ENCODE results near the gene GRAMD1B. TPM values are rescaled to one million over a fixed set of nuclear protein-coding genes. Genes with fewer than 3 reads are reported as not detected.
"Not testable (repeated sequence)": the region's sequence is repeated elsewhere in the genome, so short reads cannot be mapped to it uniquely, and the experiment has no call there.

GRAMD1B gene
- polyA plus RNA-seq, 1 donor, result 9.5 TPM

GRCh38 chr11:123509737-123510578 is 79.9 kb downstream of the GRAMD1B start:
- DNase-seq (ENCODE audit: low read depth), result no peak

DNA sequence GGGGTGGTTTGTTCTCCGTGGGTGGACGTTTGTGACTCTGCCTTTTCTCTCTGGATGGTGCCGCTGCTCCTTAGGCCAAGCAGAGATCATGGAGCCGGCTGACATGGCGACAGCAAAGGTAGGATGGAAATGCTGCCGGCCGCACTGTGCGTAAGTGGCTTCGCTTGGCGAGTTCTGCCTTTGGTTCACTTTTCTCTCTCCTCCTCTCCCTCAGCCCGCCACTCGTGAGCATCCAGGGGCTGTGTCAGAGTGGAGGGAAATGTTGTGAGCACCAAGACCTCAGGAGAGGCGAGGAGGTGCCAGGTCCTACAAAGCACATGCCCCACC is 80.5 kb downstream of the GRAMD1B start:
- DNase-seq (ENCODE audit: low read depth), result no peak

- DNase-seq (ENCODE audit: low read depth), result peak; percentile 49
Measured at GRCh38 chr11:123511037-123511870, 81.2 kb downstream of the GRAMD1B start.

- not testable (repeated sequence) for DNase-seq (ENCODE audit: low read depth)
Measured at GRCh38 chr11:123513309-123513708, 83.2 kb downstream of the GRAMD1B start.

DNA sequence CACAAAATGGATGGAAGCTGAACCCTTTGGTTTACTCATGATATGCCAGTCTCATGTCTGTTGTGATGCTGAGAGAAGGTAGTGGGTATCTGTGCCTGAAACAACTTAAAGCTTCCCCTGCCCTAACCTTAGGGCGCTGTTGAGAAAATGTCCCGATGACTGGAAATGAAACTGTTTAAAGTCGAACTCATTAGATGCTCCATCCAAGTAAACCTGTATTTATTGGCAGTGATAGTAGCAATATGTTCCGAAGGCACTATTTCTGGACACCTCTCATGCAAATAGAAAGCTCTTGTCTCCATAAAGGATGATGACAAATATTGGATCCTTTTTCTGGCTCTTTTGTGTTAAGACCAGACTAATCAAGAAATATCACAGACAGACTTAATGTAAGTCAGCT is 86.2 kb downstream of the GRAMD1B start:
- no peak for DNase-seq (ENCODE audit: low read depth)

DNA sequence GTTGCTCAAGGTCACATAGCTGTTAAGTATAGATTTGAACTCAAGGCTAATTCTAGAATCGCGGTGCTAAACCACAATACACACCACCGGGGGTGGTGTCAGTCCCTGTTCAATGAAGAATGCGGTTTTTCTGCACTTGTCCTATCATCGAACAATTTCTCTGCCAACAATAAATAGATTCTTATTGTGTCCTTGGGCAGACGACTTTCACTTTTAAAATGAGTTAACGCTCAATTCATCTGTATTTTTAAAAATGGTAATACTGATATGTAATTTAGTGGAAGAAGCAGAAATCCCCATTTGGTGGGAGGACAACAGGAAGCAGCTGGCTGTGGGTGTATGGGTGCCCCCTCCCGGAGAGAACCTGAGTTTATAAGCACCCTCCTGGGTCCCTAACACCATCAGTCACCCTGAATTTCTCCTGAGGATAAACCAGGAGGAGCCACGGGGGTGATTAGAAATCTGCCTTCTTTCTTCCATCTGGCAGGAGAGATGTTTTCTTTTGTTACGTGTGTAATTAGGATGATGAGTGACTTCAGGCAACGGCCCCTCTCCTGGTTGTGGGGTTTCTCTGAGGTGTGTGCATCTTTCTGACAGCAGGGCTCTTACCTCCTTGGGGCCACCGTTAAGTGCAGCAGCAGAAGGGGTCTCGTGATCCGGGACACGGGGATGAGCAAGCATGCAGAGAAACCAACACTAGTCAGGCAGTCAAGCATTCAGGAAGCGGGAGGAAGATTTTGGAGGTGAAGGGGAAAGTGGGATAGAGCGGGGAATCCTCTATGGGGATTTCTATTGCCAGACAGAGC is 87.7 kb downstream of the GRAMD1B start:
- no peak for DNase-seq (ENCODE audit: low read depth)

DNA sequence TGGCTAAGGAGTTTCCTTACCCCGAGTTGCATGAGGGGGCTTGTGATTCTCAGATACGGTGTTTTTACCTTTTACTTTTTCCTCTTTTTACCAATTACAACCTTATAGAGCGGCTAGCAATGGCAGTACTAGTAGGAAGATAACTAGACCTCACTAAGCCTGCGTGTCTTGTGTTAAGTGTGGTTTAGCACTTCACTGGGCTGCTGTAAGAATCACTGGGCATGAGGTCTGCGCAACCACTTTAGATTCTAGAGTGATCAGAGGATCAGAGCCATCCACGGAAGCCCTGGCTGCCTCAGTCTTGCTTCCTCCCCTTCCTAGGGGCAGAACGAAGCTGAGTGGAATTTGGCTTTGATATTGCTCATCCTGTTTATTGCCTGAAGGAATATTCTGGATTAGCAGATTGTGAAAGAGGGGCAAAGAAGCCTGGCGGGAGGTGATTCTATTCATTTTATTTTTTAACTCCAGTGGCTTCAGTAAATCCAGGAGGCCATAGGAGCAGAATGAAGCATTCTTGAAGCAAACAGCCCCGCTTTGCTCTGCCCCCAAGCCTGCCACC is 88.5 kb downstream of the GRAMD1B start:
- no peak for DNase-seq (ENCODE audit: low read depth)

GRCh38 chr11:123519055-123519796 is 89.2 kb downstream of the GRAMD1B start:
- DNase-seq (ENCODE audit: low read depth), result no peak

GRCh38 chr11:123519797-123520193 is 89.7 kb downstream of the GRAMD1B start:
- no peak for DNase-seq (ENCODE audit: low read depth)

DNA sequence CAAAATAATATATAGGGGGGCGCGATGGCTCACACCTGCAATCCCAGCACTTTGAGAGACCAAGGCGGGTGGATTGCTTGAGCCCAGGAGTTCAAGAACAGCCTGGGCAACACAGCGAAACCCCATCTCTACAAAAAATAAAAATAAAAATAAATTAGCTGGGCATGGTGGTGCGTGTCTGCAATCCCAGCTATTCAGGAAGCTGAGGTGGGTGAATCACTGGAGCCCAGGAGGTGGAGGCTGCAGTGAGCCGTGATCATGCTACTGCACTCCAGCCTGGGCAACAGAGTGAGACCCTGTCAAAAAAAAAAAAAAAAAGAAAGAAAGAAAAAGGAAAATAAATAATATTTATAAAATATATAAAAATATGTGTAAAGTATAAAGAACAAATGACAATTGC is 90.4 kb downstream of the GRAMD1B start:
- DNase-seq (ENCODE audit: low read depth), result not testable (repeated sequence)

GRCh38 chr11:123521001-123521400 is 90.9 kb downstream of the GRAMD1B start:
- no peak for DNase-seq (ENCODE audit: low read depth)

DNA sequence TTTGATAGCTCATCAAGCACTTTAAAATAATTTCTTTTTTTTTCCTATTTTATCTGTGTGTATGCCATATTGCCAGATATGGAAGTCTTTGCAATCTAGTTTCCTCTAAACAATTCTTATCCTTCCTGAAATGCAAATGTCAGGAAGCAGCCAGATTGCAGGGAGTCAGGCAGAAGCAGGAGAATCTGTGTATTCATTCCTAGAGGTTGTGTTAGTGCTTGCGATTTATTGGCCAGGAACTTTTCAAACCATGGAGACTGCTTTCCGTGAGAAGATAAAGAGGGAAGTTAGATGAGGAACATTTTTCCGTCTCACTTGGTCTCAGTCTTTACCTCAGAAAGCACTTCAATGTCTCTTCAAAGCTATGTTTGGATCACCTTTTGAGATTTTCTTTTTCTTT is 91.9 kb downstream of the GRAMD1B start:
- no peak for DNase-seq (ENCODE audit: low read depth)

DNA sequence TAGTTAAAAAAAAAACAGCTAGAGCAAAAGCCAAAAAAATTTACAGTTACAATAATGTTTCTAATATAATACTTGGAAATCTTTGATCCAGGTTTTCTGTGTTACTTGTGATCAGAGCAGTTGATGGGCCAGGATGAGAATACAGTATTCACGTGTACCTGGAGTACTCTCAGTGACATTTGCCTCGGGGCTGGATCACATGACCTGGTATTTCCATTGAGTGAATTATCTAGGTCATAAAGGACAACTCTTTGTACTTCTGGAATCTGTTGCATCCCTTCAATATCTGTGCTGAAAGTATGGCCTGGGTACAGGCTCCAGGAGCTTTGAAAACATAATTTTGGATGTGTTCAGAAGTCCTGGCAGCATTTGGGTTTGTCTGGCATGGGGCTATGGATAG is 93.5 kb downstream of the GRAMD1B start:
- DNase-seq (ENCODE audit: low read depth), result no peak

GRCh38 chr11:123525097-123525496 is 95.0 kb downstream of the GRAMD1B start:
- DNase-seq (ENCODE audit: low read depth), result no peak

DNA sequence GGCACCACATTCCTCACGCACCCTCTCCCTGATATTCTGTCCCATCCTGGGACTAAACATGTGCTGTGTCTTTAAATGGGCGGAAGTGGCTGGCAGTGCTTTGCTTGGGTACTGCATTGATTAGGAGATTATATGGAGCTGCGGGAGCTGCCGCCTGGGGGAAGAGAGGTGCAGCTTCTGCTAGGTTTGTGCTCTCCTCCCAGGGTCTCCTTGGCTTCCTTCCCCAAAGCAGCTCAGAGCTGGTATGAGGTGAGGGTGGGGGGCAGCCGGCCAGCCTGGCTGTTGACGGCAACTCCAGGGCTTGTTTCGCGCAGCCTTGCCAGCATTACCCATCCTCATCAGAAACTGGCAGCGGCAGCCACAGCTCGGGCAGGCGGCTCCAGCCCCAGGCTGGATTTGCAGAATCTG is 95.4 kb downstream of the GRAMD1B start:
- no peak for DNase-seq (ENCODE audit: low read depth)

- DNase-seq (ENCODE audit: low read depth), result no peak
Measured at GRCh38 chr11:123526027-123526805, 96.1 kb downstream of the GRAMD1B start.

- DNase-seq (ENCODE audit: low read depth), result no peak
Measured at GRCh38 chr11:123526918-123527317, 96.8 kb downstream of the GRAMD1B start.

- no peak for DNase-seq (ENCODE audit: low read depth)
Measured at GRCh38 chr11:123527526-123527925, 97.5 kb downstream of the GRAMD1B start.

GRCh38 chr11:123527947-123528346 is 97.9 kb downstream of the GRAMD1B start:
- no peak for DNase-seq (ENCODE audit: low read depth)

GRCh38 chr11:123531325-123531724 is 101.3 kb downstream of the GRAMD1B start:
- DNase-seq (ENCODE audit: low read depth), result no peak
